GM23338 (cell line): ENCODE measurements around the gene AKNA. TPM values are rescaled to one million over a fixed set of nuclear protein-coding genes. Genes with fewer than 3 reads are reported as not detected.

Source experiments
- ATAC-seq: fragments of 200-7000 bp; cut with Tn5 transposase; 3 replicates; pipeline ENCODE4 v1.9.1; 2020
- DNase-seq: peaks from one replicate; pipeline ENCODE4 v3.0.0-alpha.2; 2015; ENCODE audit warnings: low spot score
- H2AFZ ChIP-seq: fragments of 200-600 bp; sonication (generic); 2 replicates; pipeline ENCODE4 v1.8.0; 2016; ENCODE audit warnings: antibody characterized with exemption, mild to moderate bottlenecking, moderate library complexity
- H3F3A ChIP-seq: fragments of 200-600 bp; sonication (generic); replicated peaks from 2 replicates; pipeline ENCODE4 v1.8.0; 2017; ENCODE audit warnings: antibody characterized with exemption, mixed run types, low read depth
- H3K27ac ChIP-seq: fragments of 200-600 bp; sonication (generic); 2 replicates; pipeline ENCODE4 v1.6.1; 2016; ENCODE audit warnings: low read depth
- H3K27me3 ChIP-seq: fragments of 200-600 bp; sonication (generic); 2 replicates; pipeline ENCODE4 v1.8.0; 2016; ENCODE audit warnings: mild to moderate bottlenecking, mixed run types, moderate library complexity; ENCODE audit not compliant: insufficient read depth
- H3K36me3 ChIP-seq: fragments of 200-600 bp; sonication (generic); 2 replicates; pipeline ENCODE4 v1.8.0; 2016; ENCODE audit warnings: mild to moderate bottlenecking; ENCODE audit not compliant: insufficient read depth
- H3K4me1 ChIP-seq: fragments of 200-600 bp; sonication (generic); 2 replicates; pipeline ENCODE4 v1.8.0; 2016; ENCODE audit warnings: mild to moderate bottlenecking, moderate library complexity; ENCODE audit not compliant: insufficient read depth
- H3K4me2 ChIP-seq: fragments of 200-600 bp; sonication (generic); 2 replicates; pipeline ENCODE4 v1.7.1; 2017; ENCODE audit warnings: mixed run types
- H3K4me3 ChIP-seq: fragments of 200-600 bp; sonication (generic); 2 replicates; pipeline ENCODE4 v1.6.1; 2016; ENCODE audit warnings: mixed run types
- H3K79me2 ChIP-seq: fragments of 200-600 bp; sonication (generic); replicated peaks from 2 replicates; pipeline ENCODE4 v1.8.0; 2017; ENCODE audit warnings: mild to moderate bottlenecking; ENCODE audit not compliant: insufficient read depth
- H3K9me2 ChIP-seq: fragments of 200-600 bp; sonication (generic); 2 replicates; pipeline ENCODE4 v1.8.0; 2017; ENCODE audit not compliant: insufficient read depth
- H4K20me1 ChIP-seq: fragments of 200-600 bp; sonication (generic); replicated peaks from 2 replicates; pipeline ENCODE4 v1.8.0; 2017; ENCODE audit warnings: mild to moderate bottlenecking; ENCODE audit not compliant: insufficient read depth
- H3K27ac Mint-ChIP-seq: 2 replicates; pipeline ENCODE4 v1.8.0; 2020; ENCODE audit warnings: inconsistent platforms, mild to moderate bottlenecking, moderate library complexity, mixed read lengths
- H3K27me3 Mint-ChIP-seq: 3 replicates; pipeline ENCODE4 v1.8.0; 2022; ENCODE audit warnings: low read depth, mild to moderate bottlenecking, moderate library complexity, mixed read lengths, inconsistent platforms; ENCODE audit not compliant: insufficient read depth, poor library complexity
- H3K36me3 Mint-ChIP-seq: 3 replicates; pipeline ENCODE4 v1.8.0; 2021; ENCODE audit warnings: low read depth, mild to moderate bottlenecking, inconsistent platforms, moderate library complexity, mixed read lengths
- H3K4me1 Mint-ChIP-seq: 3 replicates; pipeline ENCODE4 v1.8.0; 2020; ENCODE audit warnings: mild to moderate bottlenecking, inconsistent platforms, mixed read lengths
- H3K4me3 Mint-ChIP-seq: 3 replicates; pipeline ENCODE4 v1.8.0; 2021; ENCODE audit warnings: moderate library complexity, mild to moderate bottlenecking, inconsistent platforms, mixed read lengths
- H3K9me3 Mint-ChIP-seq: 3 replicates; pipeline ENCODE4 v1.8.0; 2020; ENCODE audit warnings: moderate library complexity, mild to moderate bottlenecking, inconsistent platforms, mixed read lengths
- CREB1 ChIP-seq: fragments of 250-450 bp; sonication (Bioruptor Pico); IDR thresholded peaks from 2 replicates; pipeline ENCODE4 v1.5.0; 2020; ENCODE audit warnings: low read depth, mild to moderate bottlenecking, moderate library complexity
- EZH2 ChIP-seq: fragments of 200-600 bp; sonication (generic); IDR thresholded peaks from one replicate; pipeline ENCODE4 v1.8.0; 2017; ENCODE audit warnings: antibody characterized with exemption, mild to moderate bottlenecking, low read depth; ENCODE audit not compliant: unreplicated experiment
- EZH2phosphoT487 ChIP-seq: fragments of 200-600 bp; sonication (generic); IDR thresholded peaks from one replicate; pipeline ENCODE4 v1.8.1; 2018; ENCODE audit warnings: antibody characterized with exemption; ENCODE audit not compliant: unreplicated experiment
- JUNB ChIP-seq: IDR thresholded peaks from one replicate; pipeline ENCODE4 v1.6.1; 2016; ENCODE audit warnings: antibody characterized with exemption; ENCODE audit not compliant: unreplicated experiment
- NANOG ChIP-seq: IDR thresholded peaks from 2 replicates; pipeline ENCODE4 v1.6.1; 2016; ENCODE audit warnings: antibody characterized with exemption, borderline replicate concordance
- REST ChIP-seq: IDR thresholded peaks from one replicate; pipeline ENCODE4 v1.6.1; 2018; ENCODE audit warnings: antibody characterized with exemption; ENCODE audit not compliant: unreplicated experiment
- STAT1 ChIP-seq: IDR thresholded peaks from one replicate; pipeline ENCODE4 v1.6.1; 2016; ENCODE audit warnings: antibody characterized with exemption; ENCODE audit not compliant: unreplicated experiment
- ZNF114 ChIP-seq: fragments of 250-450 bp; sonication (Bioruptor Pico); IDR thresholded peaks from 2 replicates; pipeline ENCODE4 v1.5.0; 2020; ENCODE audit warnings: mild to moderate bottlenecking, moderate library complexity
- ZNF331 ChIP-seq: fragments of 250-450 bp; sonication (Bioruptor Pico); IDR thresholded peaks from 2 replicates; pipeline ENCODE4 v1.5.0; 2020; ENCODE audit warnings: low read depth, mild to moderate bottlenecking, moderate library complexity
- polyA plus RNA-seq: library from polyadenylated mRNA; unstranded; fragments of >200 nt; fragmentation: Nextera tagmentation; extraction: Ambion mirVana; gene quantifications from 2 replicates; pipeline ENCODE4 v1.2.1, GENCODE V29; 2016
- total RNA-seq: library from RNA; depleted of rRNA; stranded (reverse); fragments of >200 nt; shearing (Covaris generic); gene quantifications from 2 replicates; pipeline ENCODE4 v1.2.3, GENCODE V29; 2014
- TF ChIP-seq, protein P1 (sequence below), 2 experiments: fragments of 200-600 bp in 1 of 2; sonication (generic) in 1 of 2; conservative IDR thresholded peaks; 2 replicates each; pipeline versions ENCODE4 v1.5.1 to v1.6.1; 2016 to 2017; ENCODE audit warnings: antibody characterized with exemption in 2 of 2, low read depth in 2 of 2, mild to moderate bottlenecking in 2 of 2, moderate library complexity in 1 of 2
- TF ChIP-seq, protein P2 (sequence below): IDR thresholded peaks from 2 replicates; pipeline ENCODE4 v1.6.1; 2016; ENCODE audit warnings: antibody characterized with exemption

Gene AKNA
- total and polyA plus RNA-seq, 2 experiments from 2014 or later = 9.0 to 28.1 TPM

- no peak for TF ChIP-seq EZH2phosphoT487
- TF ChIP-seq, protein P1, sequence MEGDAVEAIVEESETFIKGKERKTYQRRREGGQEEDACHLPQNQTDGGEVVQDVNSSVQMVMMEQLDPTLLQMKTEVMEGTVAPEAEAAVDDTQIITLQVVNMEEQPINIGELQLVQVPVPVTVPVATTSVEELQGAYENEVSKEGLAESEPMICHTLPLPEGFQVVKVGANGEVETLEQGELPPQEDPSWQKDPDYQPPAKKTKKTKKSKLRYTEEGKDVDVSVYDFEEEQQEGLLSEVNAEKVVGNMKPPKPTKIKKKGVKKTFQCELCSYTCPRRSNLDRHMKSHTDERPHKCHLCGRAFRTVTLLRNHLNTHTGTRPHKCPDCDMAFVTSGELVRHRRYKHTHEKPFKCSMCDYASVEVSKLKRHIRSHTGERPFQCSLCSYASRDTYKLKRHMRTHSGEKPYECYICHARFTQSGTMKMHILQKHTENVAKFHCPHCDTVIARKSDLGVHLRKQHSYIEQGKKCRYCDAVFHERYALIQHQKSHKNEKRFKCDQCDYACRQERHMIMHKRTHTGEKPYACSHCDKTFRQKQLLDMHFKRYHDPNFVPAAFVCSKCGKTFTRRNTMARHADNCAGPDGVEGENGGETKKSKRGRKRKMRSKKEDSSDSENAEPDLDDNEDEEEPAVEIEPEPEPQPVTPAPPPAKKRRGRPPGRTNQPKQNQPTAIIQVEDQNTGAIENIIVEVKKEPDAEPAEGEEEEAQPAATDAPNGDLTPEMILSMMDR (conservative IDR thresholded peaks at IDR 0.05; ENCODE audit: low read depth in 2 of 2) = no peak
These were observed 88.3 kb downstream of the AKNA start (continued) for GRCh38 chr9:114299286-114300152.

DNA sequence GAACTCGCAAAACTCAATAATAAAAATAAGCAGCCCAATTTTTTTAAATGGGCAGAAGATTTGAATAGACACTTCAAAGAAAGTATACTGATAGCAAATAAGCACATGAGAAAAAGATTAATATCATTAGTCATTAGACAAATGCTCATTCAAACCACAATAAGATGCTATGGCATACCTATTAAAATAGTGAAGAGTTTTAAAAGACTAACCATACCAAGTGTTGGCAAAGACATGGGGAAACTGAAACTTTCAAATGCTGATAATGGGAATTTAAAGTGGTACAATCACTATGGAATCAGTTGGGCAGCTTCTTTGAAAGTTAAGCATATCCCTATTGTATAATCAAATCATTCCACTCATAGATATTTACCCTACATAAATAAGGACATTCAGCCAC lies 91.4 kb downstream of the AKNA start:
- Histone ChIP-seq H3K36me3 (peaks cover 34% of the 10 kb centered on the region), H3F3A (no peaks in the 10 kb centered on the region), H3K79me2 (no peaks in the 10 kb centered on the region), H3K4me1 (no peaks in the 10 kb centered on the region), H4K20me1 (no peaks in the 10 kb centered on the region), H2AFZ (no peak overlapping the region), H3K4me3 (no peak overlapping the region), H3K4me2 (no peak overlapping the region), H3K27me3 (no peaks in the 10 kb centered on the region), H3K9me2 (no peaks in the 10 kb centered on the region), H3K27ac (no peak overlapping the region)
- peaks cover 52% of the 10 kb centered on the region for H3K36me3 Mint-ChIP-seq
- DNase-seq = no peak
- H3K4me3 Mint-ChIP-seq = no peak overlapping the region
- H3K27ac Mint-ChIP-seq = no peak overlapping the region
- peaks cover 19% of the 10 kb centered on the region for H3K9me3 Mint-ChIP-seq
- ATAC-seq = no peak
- no peaks in the 10 kb centered on the region for H3K4me1 Mint-ChIP-seq
- no peaks in the 10 kb centered on the region for H3K27me3 Mint-ChIP-seq
- TF ChIP-seq ZNF331 (no peak), NANOG (no peak), ZNF114 (no peak), EZH2phosphoT487 (no peak), EZH2 (no peak), CREB1 (no peak), STAT1 (no peak)
- TF ChIP-seq, protein P2, sequence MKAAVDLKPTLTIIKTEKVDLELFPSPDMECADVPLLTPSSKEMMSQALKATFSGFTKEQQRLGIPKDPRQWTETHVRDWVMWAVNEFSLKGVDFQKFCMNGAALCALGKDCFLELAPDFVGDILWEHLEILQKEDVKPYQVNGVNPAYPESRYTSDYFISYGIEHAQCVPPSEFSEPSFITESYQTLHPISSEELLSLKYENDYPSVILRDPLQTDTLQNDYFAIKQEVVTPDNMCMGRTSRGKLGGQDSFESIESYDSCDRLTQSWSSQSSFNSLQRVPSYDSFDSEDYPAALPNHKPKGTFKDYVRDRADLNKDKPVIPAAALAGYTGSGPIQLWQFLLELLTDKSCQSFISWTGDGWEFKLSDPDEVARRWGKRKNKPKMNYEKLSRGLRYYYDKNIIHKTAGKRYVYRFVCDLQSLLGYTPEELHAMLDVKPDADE = no peak

DNA sequence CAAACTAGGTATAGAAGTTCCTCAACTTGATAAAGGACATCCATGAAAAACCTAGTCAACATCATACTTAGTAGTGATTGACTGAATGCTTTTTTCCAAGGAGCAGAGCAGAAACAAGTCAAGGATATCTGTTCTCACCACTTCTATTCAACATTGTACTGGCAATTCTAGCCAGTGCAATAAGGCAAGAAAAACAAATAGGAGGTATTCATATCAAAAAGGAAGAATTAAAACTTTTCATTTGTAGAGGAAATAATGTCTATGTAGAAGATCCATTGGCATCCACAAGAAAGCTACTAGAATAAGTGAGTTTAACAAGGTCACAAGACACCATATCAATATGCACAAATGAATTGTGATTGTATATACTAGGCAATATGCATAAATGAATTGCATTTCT lies 93.1 kb downstream of the AKNA start:
- no peak overlapping the region for H3K4me2 ChIP-seq
- no peak for DNase-seq
- Mint-ChIP-seq H3K4me1 (peaks cover 2% of the 10 kb centered on the region; the same call in 1 of the 3 replicates), H3K27ac (no peak overlapping the region), H3K4me3 (no peak overlapping the region), H3K36me3 (peaks cover 52% of the 10 kb centered on the region), H3K9me3 (peaks cover 19% of the 10 kb centered on the region), H3K27me3 (no peaks in the 10 kb centered on the region)
- no peak overlapping the region for H3K27ac ChIP-seq
- H4K20me1 ChIP-seq = no peaks in the 10 kb centered on the region
- no peaks in the 10 kb centered on the region for H3K27me3 ChIP-seq
- H3K79me2 ChIP-seq = no peaks in the 10 kb centered on the region
- no peaks in the 10 kb centered on the region for H3F3A ChIP-seq
- no peaks in the 10 kb centered on the region for H3K9me2 ChIP-seq
- H3K4me1 ChIP-seq = no peaks in the 10 kb centered on the region
- H3K4me3 ChIP-seq = no peak overlapping the region
- ATAC-seq = no peak
- H3K36me3 ChIP-seq = peaks cover 34% of the 10 kb centered on the region
- H2AFZ ChIP-seq = no peak overlapping the region
- TF ChIP-seq NANOG = no peak
- TF ChIP-seq STAT1 = no peak
- TF ChIP-seq JUNB = no peak
- TF ChIP-seq, protein P2 = no peak
- TF ChIP-seq CREB1 = no peak
- no peak for TF ChIP-seq REST
- no peak for TF ChIP-seq ZNF114
- TF ChIP-seq EZH2phosphoT487 = no peak
